MM.1S (cell line): ENCODE measurements around the gene LRRC14B.

Experiments
- CTCF ChIP-seq: fragments of 300-600 bp; sonication (generic); IDR thresholded peaks from 2 replicates; pipeline ENCODE4 v1.5.1; 2016; ENCODE audit warnings: antibody characterized with exemption, low read length, mixed read lengths
- EZH2phosphoT487 ChIP-seq: fragments of 300-600 bp; sonication (generic); IDR thresholded peaks from 2 replicates; pipeline ENCODE4 v1.6.1; 2018; ENCODE audit warnings: antibody characterized with exemption, low read length

GRCh38 chr5:225334-225733 is 34.0 kb downstream of the LRRC14B start:
- no peak for TF ChIP-seq CTCF
- TF ChIP-seq EZH2phosphoT487, result no peak
